GM18508 (cell line): ENCODE data around the gene SLC7A6.

Experiments
- ATAC-seq: cut with Tn5 transposase; IDR thresholded peaks from one replicate; pipeline ENCODE4 v1.9.1; 2021; ENCODE audit warnings: moderate number of reproducible peaks; ENCODE audit not compliant: insufficient read depth, unreplicated experiment

Gene SLC7A6

GRCh38 chr16:68252383-68252782 is 11.9 kb upstream of the SLC7A6 start:
- no peak for ATAC-seq

GRCh38 chr16:68253721-68254120 is 10.6 kb upstream of the SLC7A6 start:
- ATAC-seq, result no peak

DNA sequence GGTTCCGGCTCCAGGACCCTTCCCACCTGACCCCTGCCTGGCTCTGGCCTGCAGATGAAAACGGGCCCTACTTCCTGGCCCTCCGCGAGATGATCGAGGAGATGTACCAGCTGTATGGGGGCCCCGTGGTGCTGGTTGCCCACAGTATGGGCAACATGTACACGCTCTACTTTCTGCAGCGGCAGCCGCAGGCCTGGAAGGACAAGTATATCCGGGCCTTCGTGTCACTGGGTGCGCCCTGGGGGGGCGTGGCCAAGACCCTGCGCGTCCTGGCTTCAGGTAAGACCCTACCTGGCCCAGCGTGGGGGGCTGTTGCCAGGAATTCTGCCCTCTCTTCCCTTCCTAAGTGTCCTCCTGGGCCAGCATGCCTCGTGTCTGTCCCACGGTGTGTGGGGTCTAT is 8.6 kb upstream of the SLC7A6 start:
- ATAC-seq, result no peak

DNA sequence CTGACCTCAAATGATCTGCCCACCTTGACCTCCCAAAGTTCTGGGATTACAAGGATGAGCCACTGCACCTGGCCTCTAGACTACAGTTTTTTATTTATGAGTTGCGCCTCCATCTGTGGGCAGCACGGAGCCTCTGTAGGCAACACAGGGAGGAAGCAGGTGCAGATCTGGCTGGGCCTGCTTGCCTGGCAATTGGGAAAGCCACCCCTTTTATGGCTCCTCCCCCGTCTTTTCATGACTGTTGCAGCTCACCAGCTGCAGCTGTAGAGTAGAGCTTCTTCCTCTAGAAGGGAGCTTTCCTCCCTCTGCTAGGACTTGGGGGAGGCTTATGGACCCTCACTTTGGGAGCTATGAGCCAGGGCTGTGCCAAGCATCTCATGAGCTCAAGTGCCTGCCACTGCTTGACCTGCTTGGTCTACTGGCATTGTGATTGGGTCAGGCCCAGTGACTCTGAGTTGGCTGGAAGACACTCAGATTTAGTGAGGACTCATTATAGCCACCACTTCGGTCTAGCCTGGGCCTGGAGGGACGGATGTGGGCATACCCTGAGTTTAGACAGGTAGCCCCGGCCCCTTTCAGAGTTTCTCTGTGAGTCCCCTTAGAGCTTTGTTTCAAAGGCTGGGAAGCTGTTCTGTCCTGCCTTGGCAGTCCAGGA is 6.9 kb upstream of the SLC7A6 start:
- no peak for ATAC-seq

DNA sequence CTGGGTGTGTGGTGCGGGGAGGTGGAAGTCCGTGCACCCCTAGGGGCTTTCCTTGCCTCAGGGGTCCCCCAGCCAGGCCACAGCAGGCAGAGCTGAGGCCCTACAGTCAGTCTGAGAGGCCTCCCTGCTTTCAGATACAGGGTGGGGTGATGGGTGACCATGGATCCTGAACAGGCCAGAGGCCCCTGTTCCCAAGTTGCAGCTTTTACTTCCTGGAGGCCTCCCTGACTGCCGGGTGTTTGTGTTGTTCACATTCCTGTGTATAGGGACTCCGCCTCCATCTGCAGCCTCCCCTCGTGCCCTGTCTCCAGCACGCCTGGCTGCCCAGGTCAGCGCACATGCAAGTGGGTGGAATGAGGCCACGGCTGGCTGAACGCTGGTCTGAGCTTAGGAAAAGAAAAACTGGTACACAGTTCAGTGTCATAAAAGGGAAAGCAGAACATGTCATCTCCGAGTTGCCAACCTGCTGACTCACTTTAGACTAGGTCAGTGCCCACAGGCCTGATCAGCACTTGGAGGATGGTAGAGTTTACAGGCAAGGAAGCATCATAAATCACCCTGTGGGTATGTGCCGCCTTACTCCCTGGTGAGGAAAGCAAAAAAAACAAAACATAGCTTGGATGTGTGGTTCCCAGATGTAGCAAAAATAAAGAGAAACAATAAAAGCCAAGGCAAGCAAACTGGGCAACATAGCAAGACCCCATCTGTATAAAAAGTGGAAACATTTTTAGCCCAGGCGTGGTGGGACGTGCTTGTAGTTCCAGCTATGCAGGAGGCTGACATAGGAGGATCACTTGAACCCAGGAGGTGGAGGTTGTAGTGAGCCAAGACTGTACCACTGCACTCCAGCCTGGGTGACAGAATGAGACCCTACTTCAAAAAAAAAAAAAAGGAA is 6.2 kb upstream of the SLC7A6 start:
- no peak for ATAC-seq

GRCh38 chr16:68259007-68259825 is 5.1 kb upstream of the SLC7A6 start:
- ATAC-seq, result no peak

- no peak for ATAC-seq
Observed at GRCh38 chr16:68263559-68264127, 683 bp upstream of the SLC7A6 start.

DNA sequence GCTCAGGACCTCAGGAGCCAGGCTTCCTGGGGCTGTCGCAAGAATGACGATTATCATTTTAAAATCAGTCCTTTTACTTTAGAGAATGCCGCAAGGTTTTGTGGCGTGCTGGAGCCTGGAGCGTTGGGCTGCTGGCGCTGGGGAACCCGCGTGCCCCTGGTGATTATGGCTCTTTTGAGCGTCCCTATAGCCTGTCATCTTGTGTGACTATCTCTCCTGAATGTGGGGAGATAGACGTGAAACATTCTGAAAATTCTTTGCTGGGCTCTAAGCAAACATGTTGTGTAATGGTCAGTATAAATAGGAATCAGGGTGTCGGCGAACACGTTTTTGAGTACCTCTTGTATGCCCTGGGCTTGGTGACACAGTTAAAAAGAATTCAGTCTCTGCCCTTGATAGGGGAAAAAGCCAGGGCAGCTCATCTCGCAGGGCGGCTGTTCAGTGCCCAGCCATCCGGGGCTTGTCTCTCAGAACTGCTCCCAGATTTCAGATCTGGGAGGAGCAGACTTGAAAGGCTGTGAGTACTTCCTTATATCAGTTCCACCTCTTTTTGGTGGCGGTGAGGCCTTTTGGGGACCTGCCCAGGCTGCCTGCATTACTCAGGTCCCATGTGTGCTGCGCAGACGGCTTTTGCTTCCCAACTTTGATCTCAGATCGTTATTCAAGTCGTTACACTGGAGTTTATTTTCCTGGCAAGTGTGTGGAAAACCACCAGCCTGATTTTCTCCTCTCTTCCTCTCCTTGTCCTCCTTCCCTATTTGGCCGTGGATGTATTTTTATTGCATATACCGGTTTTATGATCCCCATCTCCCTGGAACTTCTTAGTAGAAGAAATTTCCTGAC is 973 bp downstream of the SLC7A6 start:
- no peak for ATAC-seq

DNA sequence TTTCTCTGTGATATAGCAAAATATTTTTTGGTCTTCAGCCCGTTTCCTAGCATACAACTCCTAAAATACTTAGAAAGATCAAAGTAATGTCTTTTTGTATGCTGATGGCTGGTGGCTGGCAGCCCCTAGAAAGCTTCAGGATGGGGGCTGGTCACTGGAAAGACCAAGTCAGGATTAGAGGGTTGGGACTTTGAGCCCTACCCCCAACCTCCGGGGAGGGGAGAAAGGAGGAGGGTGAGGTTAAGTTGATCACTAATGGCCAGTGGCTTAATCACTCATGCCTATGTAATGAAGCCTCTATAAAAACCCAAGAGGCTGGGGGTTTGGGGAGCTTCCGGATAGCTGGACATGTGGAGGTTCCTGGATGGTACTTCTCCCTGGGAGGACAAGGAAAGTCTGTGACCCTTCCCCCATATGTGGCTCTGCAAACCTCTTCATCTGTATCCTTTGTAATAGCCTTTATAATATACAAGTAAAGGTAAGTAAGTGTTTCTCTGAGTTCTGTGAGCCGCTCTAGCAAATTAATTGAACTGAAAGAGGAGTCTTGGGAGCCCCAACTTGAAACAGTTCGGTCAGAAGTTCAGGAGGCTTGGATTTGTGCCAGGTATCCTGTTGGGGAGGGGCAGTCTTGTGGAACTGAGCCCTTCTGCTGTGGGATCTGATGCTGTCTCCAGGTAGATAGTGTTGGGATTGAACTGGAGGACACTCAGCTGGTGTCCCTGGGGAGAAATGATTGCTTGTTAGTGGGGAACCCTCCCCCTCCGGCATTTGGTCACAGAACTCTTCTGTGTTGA is 3.5 kb downstream of the SLC7A6 start:
- no peak for ATAC-seq

DNA sequence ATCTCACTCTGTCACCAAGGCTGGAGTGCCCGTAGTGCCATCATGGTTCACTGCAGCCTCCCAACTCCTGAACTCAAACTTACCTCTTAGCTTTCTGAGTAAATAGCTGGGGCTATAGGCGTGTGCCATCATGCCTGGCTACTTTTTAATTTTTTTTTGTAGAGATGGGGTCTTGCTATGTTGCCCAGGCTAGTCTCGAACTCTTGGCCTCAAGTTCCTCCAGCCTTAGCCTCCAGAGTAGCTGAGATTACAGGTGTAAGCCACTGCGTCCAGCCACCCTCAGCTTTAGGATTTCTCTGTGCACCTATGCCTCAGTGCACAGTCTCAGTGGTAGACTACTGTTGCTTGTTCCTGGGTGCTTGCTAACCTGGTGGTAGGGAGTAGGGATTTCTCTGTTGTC is 5.5 kb downstream of the SLC7A6 start:
- ATAC-seq, result no peak

DNA sequence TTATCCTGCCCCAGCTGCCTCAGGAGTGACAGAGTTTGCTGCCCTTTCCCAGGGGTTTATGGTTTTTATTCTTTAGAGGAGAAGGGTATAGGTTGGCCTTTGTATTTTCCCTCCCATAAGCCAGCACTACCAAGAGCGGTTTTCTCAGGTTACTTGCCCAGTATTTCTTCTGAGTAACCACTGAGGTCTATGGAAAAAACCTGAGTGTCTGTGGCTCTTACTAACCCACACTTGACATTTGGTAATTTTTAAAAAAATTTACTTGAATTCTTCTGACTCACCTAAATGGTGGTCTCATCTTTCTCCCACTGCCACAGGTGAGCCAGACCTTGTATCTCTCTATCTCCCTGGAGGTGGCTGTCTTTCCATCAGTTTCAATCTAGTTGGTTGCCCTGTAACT is 6.0 kb downstream of the SLC7A6 start:
- no peak for ATAC-seq

DNA sequence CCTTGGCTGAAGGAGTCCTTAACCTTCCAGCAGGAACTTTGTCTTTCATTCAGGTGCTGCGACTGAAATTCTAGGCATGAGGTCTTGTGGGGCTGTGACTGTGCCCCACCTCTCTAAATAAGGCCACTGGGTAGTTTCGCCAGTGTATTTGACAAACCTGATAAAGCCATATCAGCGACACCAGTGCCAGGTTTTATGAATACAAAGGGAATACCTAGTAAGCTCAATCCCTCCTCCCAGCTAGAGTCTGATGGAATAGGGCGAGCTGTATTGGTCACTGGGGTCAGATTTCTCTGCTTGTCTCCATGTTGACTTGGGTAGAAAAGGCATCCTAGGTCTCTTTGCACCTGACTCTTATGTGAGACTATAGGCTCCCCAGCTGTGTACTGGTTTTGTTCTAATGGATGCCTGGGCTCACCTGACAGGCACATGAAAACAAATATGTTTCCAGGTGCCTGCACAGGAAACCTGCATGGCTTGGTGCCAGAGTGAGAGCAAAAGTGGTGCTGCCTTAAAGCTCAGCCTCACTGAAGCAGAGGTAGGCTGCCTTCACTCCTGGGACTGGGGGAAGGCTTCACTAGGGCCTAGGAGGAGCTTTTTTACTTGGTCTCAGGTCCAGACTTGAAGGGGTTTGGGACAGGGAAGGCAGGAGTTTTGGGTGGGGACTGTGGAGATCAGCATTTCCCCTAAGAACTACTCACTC is 8.3 kb downstream of the SLC7A6 start:
- no peak for ATAC-seq

DNA sequence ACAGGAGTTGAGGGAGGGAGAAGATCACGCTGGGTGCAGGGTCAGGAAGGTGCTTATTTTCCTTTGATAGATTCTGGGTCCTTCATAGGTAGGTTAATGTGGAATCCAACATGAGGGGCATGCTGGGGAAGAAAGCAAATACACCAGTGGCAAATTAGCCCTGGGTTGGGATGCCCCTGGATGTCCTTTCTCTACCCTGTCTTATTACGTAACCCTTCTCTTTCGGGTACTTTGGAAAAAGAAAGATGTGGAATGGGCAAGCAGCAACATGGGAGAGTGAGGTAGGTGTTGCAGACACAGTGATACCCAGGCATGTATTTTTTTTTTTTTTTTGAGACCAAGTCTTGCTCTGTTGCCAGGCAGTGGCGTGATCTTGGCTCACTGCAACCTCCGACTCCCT is 9.1 kb downstream of the SLC7A6 start:
- ATAC-seq, result no peak

DNA sequence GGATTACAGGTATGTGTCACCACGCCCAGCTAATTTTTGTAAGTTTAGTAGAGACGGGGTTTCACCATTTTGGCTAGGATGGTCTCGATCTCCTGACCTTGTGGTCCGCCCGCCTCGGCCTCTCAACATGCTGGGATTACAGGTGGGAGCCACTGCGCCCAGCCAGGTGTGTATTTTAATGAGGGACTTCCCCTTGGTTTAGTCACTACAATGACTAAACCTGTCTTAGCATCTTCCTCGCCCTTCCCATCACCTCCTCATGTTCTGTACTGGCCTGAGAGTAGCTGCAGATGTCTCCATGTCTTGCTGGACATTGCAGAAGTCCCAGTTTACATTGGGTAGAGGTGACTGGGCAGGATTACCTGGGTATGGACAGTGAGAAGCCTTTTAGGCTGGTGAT is 9.6 kb downstream of the SLC7A6 start:
- no peak for ATAC-seq

DNA sequence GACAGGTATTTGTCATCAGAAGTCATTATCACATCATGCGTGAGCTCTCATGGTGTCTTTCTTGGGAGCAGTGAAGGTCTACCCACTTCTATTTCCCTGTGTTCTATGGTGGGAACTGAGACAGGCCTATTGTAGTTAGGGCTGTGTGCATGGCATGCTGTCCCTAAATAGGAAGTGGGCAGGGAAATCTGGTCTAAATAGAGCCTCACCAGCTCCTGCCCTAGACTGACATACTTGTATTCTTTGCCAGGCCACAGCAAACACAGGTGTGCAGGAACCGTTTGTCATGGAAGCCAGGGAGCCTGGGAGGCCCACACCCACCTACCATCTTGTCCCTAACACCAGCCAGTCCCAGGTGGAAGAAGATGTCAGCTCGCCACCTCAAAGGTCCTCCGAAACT is 10.1 kb downstream of the SLC7A6 start:
- no peak for ATAC-seq

GRCh38 chr16:68275611-68276191 is 11.4 kb downstream of the SLC7A6 start:
- ATAC-seq, result no peak

DNA sequence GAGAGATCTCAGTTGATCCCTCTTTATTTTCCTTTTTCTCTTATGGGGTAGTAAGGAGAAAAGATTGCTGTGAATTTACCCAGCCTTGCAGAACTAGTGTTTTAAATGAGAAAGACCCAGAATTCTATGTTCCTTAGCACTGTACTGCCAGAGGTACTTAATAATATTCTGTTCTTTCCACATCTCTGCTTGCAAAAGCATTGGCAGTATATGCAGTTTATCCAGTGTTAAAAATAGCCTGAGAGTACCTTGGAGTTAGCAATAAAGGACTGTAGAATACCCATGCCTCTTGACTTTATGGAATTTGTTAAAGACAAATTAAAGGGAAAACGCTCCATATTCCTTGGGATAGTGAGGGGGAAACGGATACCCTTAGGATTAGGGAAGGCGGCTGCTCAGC is 11.9 kb downstream of the SLC7A6 start:
- ATAC-seq, result no peak
